GM13976 (cell line): Measurements from ENCODE around the gene CES2.
A peak's percentile ranks its signal among the peaks of the same experiment; 100 is the strongest.
"Not testable (repeated sequence)": the region's sequence is repeated elsewhere in the genome, so short reads cannot be mapped to it uniquely, and the experiment has no call there.

Experiments
- DNase-seq: peaks from one replicate; pipeline ENCODE4 v3.0.0; 2012; ENCODE audit warnings: low spot score
- CTCF ChIP-seq: IDR thresholded peaks from 2 replicates; pipeline ENCODE4 v1.5.1; 2012; ENCODE audit warnings: borderline replicate concordance, mild to moderate bottlenecking; ENCODE audit not compliant: insufficient read depth; ENCODE audit errors: extremely low read depth, missing control alignments, control extremely low read depth
- in situ Hi-C: fragments of 300-500 bp; cut with MboI; formaldehyde crosslinking; loops from one replicate; pipeline ENCODE4 v1.12.0; 2022; ENCODE audit warnings: low sequenced_read_pairs, mixed read lengths, inconsistent platforms; ENCODE audit not compliant: unreplicated experiment

CES2 gene

GRCh38 chr16:66891360-66891759 lies 44.0 kb upstream of the CES2 start:
- in situ Hi-C loops: no loop called here
- no peak for DNase-seq
- no peak for TF ChIP-seq CTCF

GRCh38 chr16:66891797-66892196 lies 43.5 kb upstream of the CES2 start:
- no peak for TF ChIP-seq CTCF
- in situ Hi-C loops: no loop called here
- DNase-seq: no peak

GRCh38 chr16:66894055-66894454 lies 41.3 kb upstream of the CES2 start:
- TF ChIP-seq CTCF: no peak
- no peak for DNase-seq
- in situ Hi-C loops: no loop called here

- peak; percentile 83 for DNase-seq
- peak; percentile 83 for TF ChIP-seq CTCF
- in situ Hi-C loops: no loop called here
Measured at GRCh38 chr16:66894948-66895688, 40.2 kb upstream of the CES2 start.

GRCh38 chr16:66895689-66895979 lies 39.7 kb upstream of the CES2 start:
- TF ChIP-seq CTCF: no peak

GRCh38 chr16:66895999-66896398 lies 39.3 kb upstream of the CES2 start:
- no peak for TF ChIP-seq CTCF
- DNase-seq: no peak
- in situ Hi-C loops: no loop called here

More at GRCh38 chr16:66895689-66895979, 39.7 kb upstream of the CES2 start:
- DNase-seq: no peak
- in situ Hi-C loops: no loop called here

GRCh38 chr16:66896682-66897081 lies 38.6 kb upstream of the CES2 start:
- in situ Hi-C loops, DNase-seq: not testable (repeated sequence)
